GM12878 (cell line): ENCODE measurements around the gene PNMT. TPM values are rescaled to one million over a fixed set of nuclear protein-coding genes. Genes with fewer than 3 reads are reported as not detected.

Experiments
- ATAC-seq: fragments of 200-7000 bp; cut with Tn5 transposase; 3 replicates; pipeline ENCODE4 v1.9.1; 2020; ENCODE audit warnings: mild to moderate bottlenecking, moderate library complexity
- BruUV-seq: library from RNA; stranded (reverse); fragments of 400-500 nt; replicated peaks from 2 replicates; lab custom pipeline; 2021; lab: Mats Ljungman, UMichigan
- CTCF ChIA-PET: fragments of 300-600 bp; sonication (Branson Sonifier 250); formaldehyde crosslinking; extraction: SDS; loops from one replicate; lab custom pipeline; 2021; ENCODE audit warnings: inconsistent platforms; lab: Yijun Ruan, JAX
- POLR2A ChIA-PET: fragments of 350-600 bp; formaldehyde crosslinking; extraction: SDS; loops from one replicate; lab custom pipeline; 2021; ENCODE audit warnings: inconsistent platforms; lab: Charles Lee
- RAD21 ChIA-PET: fragments of 300-600 bp; sonication (Branson Sonifier 250); formaldehyde crosslinking; loops from one replicate; lab custom pipeline; 2023; ENCODE audit warnings: antibody characterized with exemption; ENCODE audit not compliant: unreplicated experiment; lab: Charles Lee
- SMC1A ChIA-PET: fragments of 300-600 bp; sonication (Branson Sonifier 250); formaldehyde crosslinking; loops from one replicate; lab custom pipeline; 2023; ENCODE audit not compliant: unreplicated experiment, uncharacterized antibody; lab: Charles Lee
- DNase-seq: peaks from one replicate; pipeline ENCODE4 v3.0.0-alpha.2; 2011; ENCODE audit warnings: low read depth, low spot score
- FAIRE-seq: peaks from 3 replicates; lab custom pipeline; 2011; peaks lifted over from hg19 to GRCh38; lab: Jason Lieb, UNC
- H2AFZ ChIP-seq: 2 replicates; pipeline ENCODE4 v1.6.0; 2011; ENCODE audit warnings: low read depth, low read length, control low read depth; ENCODE audit not compliant: control insufficient read depth
- H3K27ac ChIP-seq: 2 replicates; pipeline ENCODE4 v1.5.1; 2011; ENCODE audit warnings: control low read depth; ENCODE audit not compliant: control insufficient read depth, insufficient read depth
- H3K27me3 ChIP-seq, 2 experiments: replicated peaks in 1 of 2; 2 replicates each; pipeline versions ENCODE4 v1.6.0 to v1.6.1; 2011; ENCODE audit warnings: low read length in 1 of 2; ENCODE audit not compliant: control insufficient read depth in 2 of 2, insufficient read depth in 2 of 2
- H3K36me3 ChIP-seq, 2 experiments: 2 replicates each; pipeline ENCODE4 v1.5.1; 2011; ENCODE audit warnings: low read length in 1 of 2; ENCODE audit not compliant: control insufficient read depth in 2 of 2, insufficient read depth in 2 of 2
- H3K4me1 ChIP-seq: 2 replicates; pipeline ENCODE4 v1.6.1; 2011; ENCODE audit warnings: mild to moderate bottlenecking, low read length, moderate library complexity, mixed read lengths; ENCODE audit not compliant: control insufficient read depth, insufficient read depth
- H3K4me2 ChIP-seq: 2 replicates; pipeline ENCODE4 v1.6.0; 2011; ENCODE audit warnings: control low read depth; ENCODE audit not compliant: control insufficient read depth, insufficient read depth
- H3K4me3 ChIP-seq: fragments of 200-600 bp; sonication (generic); 2 replicates; pipeline ENCODE4 v1.5.1; 2016
- H3K79me2 ChIP-seq: 2 replicates; pipeline ENCODE4 v1.6.0; 2011; ENCODE audit warnings: low read length; ENCODE audit not compliant: control insufficient read depth, insufficient read depth
- H3K9ac ChIP-seq: 2 replicates; pipeline ENCODE4 v1.8.0; 2011; ENCODE audit warnings: low read length, control low read depth, mixed read lengths; ENCODE audit not compliant: control insufficient read depth, insufficient read depth
- H3K9me3 ChIP-seq: replicated peaks from 3 replicates; pipeline ENCODE4 v1.5.1; 2011; ENCODE audit warnings: mild to moderate bottlenecking, low read length; ENCODE audit not compliant: control insufficient read depth, insufficient read depth
- H4K20me1 ChIP-seq: 2 replicates; pipeline ENCODE4 v1.6.0; 2011; ENCODE audit not compliant: control insufficient read depth, insufficient read depth
- BHLHE40 ChIP-seq, 2 experiments: fragments of 450-650 bp in 1 of 2; IDR thresholded peaks; 2 replicates each; pipeline ENCODE4 v1.6.1; 2011 to 2017; ENCODE audit warnings: low read depth in 2 of 2, borderline replicate concordance in 1 of 2, improper control_type of control experiment in 1 of 2, low read length in 1 of 2, mild to moderate bottlenecking in 1 of 2
- ESRRA ChIP-seq: IDR thresholded peaks from 2 replicates; pipeline ENCODE4 v1.6.1; 2012; ENCODE audit warnings: mild to moderate bottlenecking, low read length, improper control_type of control experiment
- HDGF ChIP-seq: fragments of 450-650 bp; IDR thresholded peaks from 2 replicates; pipeline ENCODE4 v1.6.1; 2016; ENCODE audit warnings: antibody characterized with exemption
- IRF4 ChIP-seq: IDR thresholded peaks from 2 replicates; pipeline ENCODE4 v1.6.1; 2011; ENCODE audit warnings: low read depth, low read length
- PAX8 ChIP-seq: fragments of 450-650 bp; IDR thresholded peaks from 2 replicates; pipeline ENCODE4 v1.6.1; 2017; ENCODE audit warnings: mild to moderate bottlenecking, moderate library complexity
- PKNOX1 ChIP-seq: fragments of 450-650 bp; IDR thresholded peaks from 2 replicates; pipeline ENCODE4 v1.6.1; 2016; ENCODE audit warnings: mild to moderate bottlenecking
- REST ChIP-seq: IDR thresholded peaks from 2 replicates; pipeline ENCODE4 v1.6.1; 2012; ENCODE audit warnings: mild to moderate bottlenecking, low read depth, low read length
- TARDBP ChIP-seq: IDR thresholded peaks from 2 replicates; pipeline ENCODE4 v1.6.1; 2016; ENCODE audit warnings: borderline replicate concordance
- ZBED1 ChIP-seq: IDR thresholded peaks from 2 replicates; pipeline ENCODE4 v1.6.1; 2016; ENCODE audit warnings: borderline replicate concordance
- ZBTB40 ChIP-seq: fragments of 450-650 bp; IDR thresholded peaks from 2 replicates; pipeline ENCODE4 v1.6.1; 2016; ENCODE audit warnings: mild to moderate bottlenecking, moderate library complexity, borderline replicate concordance
- ZNF592 ChIP-seq: fragments of 450-650 bp; IDR thresholded peaks from 2 replicates; pipeline ENCODE4 v1.6.1; 2017; ENCODE audit warnings: mild to moderate bottlenecking, moderate library complexity
- WGBS: methylation state at CpG from one replicate; pipeline ENCODE4 v1.1.6; 2016; ENCODE audit warnings: low lambda C conversion rate; ENCODE audit not compliant: insufficient replicate concordance, insufficient coverage; ENCODE audit errors: missing lambda C conversion rate; 5-methylcytosine and 5-hydroxymethylcytosine counted together
- in situ Hi-C: fragments of 300-500 bp; cut with MboI; formaldehyde crosslinking; loops from 9 replicates; pipeline ENCODE4 v1.14.3; 2018; ENCODE audit warnings: mixed read lengths
- intact Hi-C: fragments of 100-400 bp; cut with micrococcal nuclease; formaldehyde crosslinking; loops from one replicate; pipeline ENCODE4 v1.14.2; 2022; ENCODE audit not compliant: unreplicated experiment
- polyA plus RNA-seq, 11 experiments: library from polyadenylated mRNA; depleted of rRNA in 4 of 11; unstranded in 6 of 11; stranded (reverse) in 5 of 11; fragments of >200 nt; fragmentation: Nextera tagmentation in 4 of 11; fragmentation: Illumina TruSeq in 1 of 11; extraction: Ambion mirVana in 4 of 11; extraction: Trizol in 1 of 11; gene quantifications; 1 replicate in 1 of 11; 2 replicates in 10 of 11; pipeline versions ENCODE4 v1.2.1 to v1.2.3, GENCODE V29; 2011 to 2016; ENCODE audit warnings: inconsistent platforms in 2 of 11, missing spikeins in 2 of 11, low read depth in 1 of 11
- total RNA-seq, 4 experiments: library from RNA; depleted of rRNA in 3 of 4; stranded (reverse); fragments of >200 nt in 3 of 4; fragmentation: Illumina TruSeq in 1 of 4; extraction: Trizol in 1 of 4; gene quantifications; 2 replicates each; pipeline versions ENCODE4 v1.2.1 to v1.2.3, GENCODE V29; 2013 to 2021

The PNMT gene
- total and polyA plus RNA-seq, 10 of the 15 experiments (the other 5 are each of a cell fraction or from before 2014, with no cell fraction given): not detected

- ATAC-seq: no peak
- Histone ChIP-seq H3K9ac (no peak overlapping the region), H3K27me3 (no peaks in the 10 kb centered on the region; a peak in 2 of 4 replicates), H3K4me3 (no peak overlapping the region), H2AFZ (no peak overlapping the region), H3K4me2 (no peak overlapping the region), H4K20me1 (no peaks in the 10 kb centered on the region), H3K4me1 (peaks cover 26% of the 10 kb centered on the region), H3K9me3 (no peaks in the 10 kb centered on the region), H3K27ac (no peak overlapping the region), H3K36me3 (no peaks in the 10 kb centered on the region), H3K79me2 (no peaks in the 10 kb centered on the region)
- ChIA-PET CTCF (interaction anchor here (1.1 to 9.1 kb wide), 6 partner anchors 14 to 57 kb away, joined by 3 to 114 read pairs (median 30); partner anchors contain the start of genes MIEN1 and PGAP3), RAD21 (interaction anchor here (0.8 to 3.1 kb wide), 5 partner anchors 13 to 56 kb away, joined by 3 to 9 read pairs (median 6); partner anchors contain the start of genes MIEN1 and PGAP3), SMC1A (interaction anchor here (0.8 to 2.0 kb wide), 4 partner anchors 14 to 56 kb away, joined by 4 to 11 read pairs (median 4); partner anchors contain the start of genes MIEN1 and PGAP3), POLR2A (interaction anchor here (1.1 to 2.6 kb wide), 2 partner anchors 14 to 190 kb away, joined by 3 to 9 read pairs; partner anchors contain the start of genes IKZF3 and PGAP3)
- in situ Hi-C loops: no loop called here
- 40% methylated on average over 5 of the region's 5 CpGs for WGBS
- intact Hi-C loops: no loop called here
- no peak for TF ChIP-seq ZBED1
- no peak for TF ChIP-seq PKNOX1
- TF ChIP-seq ESRRA: no peak
- no peak for TF ChIP-seq REST
- TF ChIP-seq ZBTB40: no peak
- no peak for TF ChIP-seq PAX8
- TF ChIP-seq IRF4: no peak
- no peak for TF ChIP-seq TARDBP
- TF ChIP-seq BHLHE40 (IDR thresholded peaks at IDR 0.05; ENCODE audit: borderline replicate concordance in 1 of 2, low read depth in 2 of 2, low read length in 1 of 2): no peak
- no peak for TF ChIP-seq ZNF592
- no peak for TF ChIP-seq HDGF
- FAIRE-seq: no peak
- DNase-seq: no peak
- no TSS peak for BruUV-seq
These were observed 5.9 kb downstream of the PNMT start for GRCh38 chr17:39674179-39674578.
